Left hindlimb (tissue), 1 donor: ENCODE data around the gene KIAA1671.

Source experiments
- DNase-seq: peaks from one replicate; pipeline ENCODE4 v3.0.0-alpha.2; 2018

KIAA1671 gene

GRCh38 chr22:25096638-25097405 lies 144.3 kb downstream of the KIAA1671 start:
- DNase-seq = no peak

- no peak for DNase-seq
Observed at GRCh38 chr22:25098445-25099081, 146.0 kb downstream of the KIAA1671 start.

- DNase-seq = no peak
Observed at GRCh38 chr22:25099202-25099601, 146.7 kb downstream of the KIAA1671 start.

GRCh38 chr22:25100402-25100801 lies 147.9 kb downstream of the KIAA1671 start:
- no peak for DNase-seq

- DNase-seq = no peak
Observed at GRCh38 chr22:25100948-25101347, 148.4 kb downstream of the KIAA1671 start.

GRCh38 chr22:25101501-25101900 lies 149.0 kb downstream of the KIAA1671 start:
- no peak for DNase-seq

GRCh38 chr22:25101986-25102385 lies 149.5 kb downstream of the KIAA1671 start:
- DNase-seq = no peak

GRCh38 chr22:25102722-25103121 lies 150.2 kb downstream of the KIAA1671 start:
- DNase-seq = no peak

- DNase-seq = no peak
Observed at GRCh38 chr22:25104367-25104766, 151.9 kb downstream of the KIAA1671 start.

- DNase-seq = no peak
Observed at GRCh38 chr22:25105817-25106650, 153.5 kb downstream of the KIAA1671 start.

- DNase-seq = no peak
Observed at GRCh38 chr22:25109878-25110595, 157.5 kb downstream of the KIAA1671 start.

- DNase-seq = no peak
Observed at GRCh38 chr22:25110596-25110845, 158.0 kb downstream of the KIAA1671 start.

GRCh38 chr22:25110846-25111578 lies 158.5 kb downstream of the KIAA1671 start:
- peak; percentile 78 for DNase-seq

- peak; percentile 45 for DNase-seq
Observed at GRCh38 chr22:25111579-25112517, 159.3 kb downstream of the KIAA1671 start.

GRCh38 chr22:25112538-25113253 lies 160.2 kb downstream of the KIAA1671 start:
- no peak for DNase-seq

- DNase-seq = no peak
Observed at GRCh38 chr22:25113316-25113721, 160.8 kb downstream of the KIAA1671 start.

- DNase-seq = no peak
Observed at GRCh38 chr22:25114369-25115362, 162.2 kb downstream of the KIAA1671 start.

GRCh38 chr22:25119609-25120008 lies 167.1 kb downstream of the KIAA1671 start:
- no peak for DNase-seq

GRCh38 chr22:25120093-25120561 lies 167.6 kb downstream of the KIAA1671 start:
- DNase-seq = no peak
